Loucy (cell line): ENCODE results near the gene MC2R.
A peak's percentile ranks its signal among the peaks of the same experiment; 100 is the strongest.

Experiments used
- H2AFZ ChIP-seq: fragments of 200-600 bp; sonication (generic); 2 replicates; pipeline ENCODE4 v1.6.0; 2016; ENCODE audit warnings: antibody characterized with exemption, mild to moderate bottlenecking, low read length, moderate library complexity
- H3F3A ChIP-seq: fragments of 200-600 bp; 2 replicates; pipeline ENCODE4 v1.6.0; 2016; ENCODE audit warnings: antibody characterized with exemption, low read depth, mild to moderate bottlenecking
- H3K27me3 ChIP-seq: fragments of 200-600 bp; sonication (generic); 2 replicates; pipeline ENCODE4 v1.6.1; 2014; ENCODE audit warnings: low read length, mild to moderate bottlenecking; ENCODE audit not compliant: insufficient read depth, poor library complexity, severe bottlenecking
- H3K36me3 ChIP-seq: fragments of 200-600 bp; sonication (generic); 2 replicates; pipeline ENCODE4 v1.6.1; 2016; ENCODE audit warnings: low read length; ENCODE audit not compliant: insufficient read depth
- H3K4me1 ChIP-seq: fragments of 200-600 bp; sonication (generic); 2 replicates; pipeline ENCODE4 v1.5.1; 2014; ENCODE audit warnings: low read length, mild to moderate bottlenecking; ENCODE audit not compliant: insufficient read depth, poor library complexity, severe bottlenecking
- H3K4me2 ChIP-seq: fragments of 200-600 bp; sonication (generic); 2 replicates; pipeline ENCODE4 v1.6.0; 2014; ENCODE audit warnings: antibody characterized with exemption, low read length, low read depth, mild to moderate bottlenecking; ENCODE audit not compliant: poor library complexity, severe bottlenecking
- H3K4me3 ChIP-seq: fragments of 200-600 bp; sonication (generic); 2 replicates; pipeline ENCODE4 v1.5.1; 2014; ENCODE audit warnings: low read length, mild to moderate bottlenecking, mixed read lengths; ENCODE audit not compliant: poor library complexity, severe bottlenecking
- H3K79me2 ChIP-seq: fragments of 200-600 bp; sonication (generic); 2 replicates; pipeline ENCODE4 v1.6.1; 2014; ENCODE audit warnings: low read length; ENCODE audit not compliant: insufficient read depth
- H3K9ac ChIP-seq: fragments of 200-600 bp; sonication (generic); 2 replicates; pipeline ENCODE4 v1.6.0; 2014; ENCODE audit warnings: mild to moderate bottlenecking, low read depth, low read length, moderate library complexity; ENCODE audit not compliant: poor library complexity, severe bottlenecking
- H3K9me2 ChIP-seq: fragments of 200-600 bp; sonication (generic); replicated peaks from 2 replicates; pipeline ENCODE4 v1.6.1; 2016; ENCODE audit warnings: low read depth, low read length, mixed read lengths
- H3K9me3 ChIP-seq: fragments of 200-600 bp; sonication (generic); 2 replicates; pipeline ENCODE4 v1.6.1; 2014; ENCODE audit warnings: mild to moderate bottlenecking, antibody characterized with exemption, low read length, low read depth; ENCODE audit not compliant: insufficient read depth
- H4K20me1 ChIP-seq: fragments of 200-600 bp; sonication (generic); 2 replicates; pipeline ENCODE4 v1.6.0; 2014; ENCODE audit warnings: antibody characterized with exemption, low read length, mild to moderate bottlenecking; ENCODE audit not compliant: insufficient read depth, poor library complexity, severe bottlenecking
- CTCF ChIP-seq: fragments of 200-600 bp; sonication (generic); conservative IDR thresholded peaks from 2 replicates; pipeline ENCODE4 v1.5.1; 2014; ENCODE audit warnings: mild to moderate bottlenecking, antibody characterized with exemption, low read length
- EZH2phosphoT487 ChIP-seq: fragments of 200-600 bp; IDR thresholded peaks from 2 replicates; pipeline ENCODE4 v1.6.1; 2018; ENCODE audit warnings: antibody characterized with exemption, mild to moderate bottlenecking, moderate library complexity, borderline replicate concordance

The MC2R gene

GRCh38 chr18:13910501-13910900 is 4.8 kb downstream of the MC2R start:
- Histone ChIP-seq H4K20me1 (no peaks in the 10 kb centered on the region), H3K36me3 (no peaks in the 10 kb centered on the region)

GRCh38 chr18:13909141-13909940 is 6.0 kb downstream of the MC2R start:
- H3K27me3 ChIP-seq, result no peaks in the 10 kb centered on the region

More at GRCh38 chr18:13910501-13910900, 4.8 kb downstream of the MC2R start:
- no peak overlapping the region for H2AFZ ChIP-seq
- no peak overlapping the region for H3K9ac ChIP-seq
- no peaks in the 10 kb centered on the region for H3K4me1 ChIP-seq
- no peak for TF ChIP-seq EZH2phosphoT487
- no peak for TF ChIP-seq CTCF
- no peaks in the 10 kb centered on the region for H3K27me3 ChIP-seq
- no peaks in the 10 kb centered on the region for H3K79me2 ChIP-seq
- H3F3A ChIP-seq, result no peaks in the 10 kb centered on the region
- H3K4me3 ChIP-seq, result no peak overlapping the region
- H3K9me2 ChIP-seq, result no peaks in the 10 kb centered on the region
- H3K4me2 ChIP-seq, result no peak overlapping the region
- H3K9me3 ChIP-seq, result no peaks in the 10 kb centered on the region

GRCh38 chr18:13900633-13901032 is 14.7 kb downstream of the MC2R start:
- no peak overlapping the region for H3K4me2 ChIP-seq
- no peaks in the 10 kb centered on the region for H3K9me3 ChIP-seq
- no peaks in the 10 kb centered on the region for H3K9me2 ChIP-seq
- no peaks in the 10 kb centered on the region for H3F3A ChIP-seq
- H3K9ac ChIP-seq, result no peak overlapping the region
- no peaks in the 10 kb centered on the region for H3K79me2 ChIP-seq
- no peaks in the 10 kb centered on the region for H3K27me3 ChIP-seq
- H2AFZ ChIP-seq, result no peak overlapping the region
- H3K4me1 ChIP-seq, result no peaks in the 10 kb centered on the region
- no peaks in the 10 kb centered on the region for H4K20me1 ChIP-seq
- no peak for TF ChIP-seq CTCF
- no peak for TF ChIP-seq EZH2phosphoT487
- H3K36me3 ChIP-seq, result no peaks in the 10 kb centered on the region
- H3K4me3 ChIP-seq, result no peak overlapping the region

More at GRCh38 chr18:13909141-13909940, 6.0 kb downstream of the MC2R start:
- Histone ChIP-seq H3K36me3 (no peaks in the 10 kb centered on the region), H3K9me3 (no peaks in the 10 kb centered on the region), H3K4me3 (no peak overlapping the region), H2AFZ (no peak overlapping the region), H3K9ac (no peak overlapping the region), H3K4me2 (no peak overlapping the region), H3K79me2 (no peaks in the 10 kb centered on the region), H4K20me1 (no peaks in the 10 kb centered on the region), H3F3A (no peaks in the 10 kb centered on the region), H3K9me2 (no peaks in the 10 kb centered on the region), H3K4me1 (no peaks in the 10 kb centered on the region)
- TF ChIP-seq EZH2phosphoT487, result no peak
- TF ChIP-seq CTCF, result peak; percentile 17; the same call in 1 of the 2 replicates
